ENCODE results near the gene CABS1. TPM values are rescaled to one million over a fixed set of nuclear protein-coding genes. Genes with fewer than 3 reads are reported as not detected.

Gene CABS1
- total and polyA plus RNA-seq, 2 donors (not counting 3 experiments of a cell fraction or from before 2014, with no cell fraction given): not detected

DNA sequence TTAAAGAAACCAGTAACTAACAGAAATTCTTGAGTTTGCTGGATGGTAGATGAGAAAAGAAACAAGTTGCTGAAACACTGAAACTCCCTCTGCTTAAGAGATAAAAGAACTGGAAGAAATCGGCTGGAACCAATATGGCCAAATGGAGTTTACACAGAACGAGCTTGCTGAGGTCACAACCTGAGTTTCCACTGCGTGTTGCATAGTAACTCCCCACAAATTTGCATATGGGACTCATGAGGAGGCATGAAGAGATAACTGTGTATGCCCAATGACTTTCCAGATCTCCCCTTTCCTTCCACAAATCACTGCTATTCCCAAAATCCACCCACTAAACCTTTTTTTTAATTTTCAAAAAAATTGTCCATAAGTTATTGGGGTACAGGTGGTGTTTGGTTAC lies 38.0 kb downstream of the CABS1 start:
- Histone ChIP-seq H3K4me1 (ENCODE audit: control insufficient read depth, extremely low read depth, insufficient read depth, low read length) (no peaks in the 10 kb centered on the region), H3K27me3 (ENCODE audit: control insufficient read depth in 2 of 2, insufficient read depth in 2 of 2, low read length in 2 of 2) (no peaks in the 10 kb centered on the region), H2AFZ (ENCODE audit: low read depth, low read length) (no peak overlapping the region), H3K9ac (replicated peaks; ENCODE audit: extremely low read depth, insufficient read depth, low read length) (no peak overlapping the region), H3K79me2 (ENCODE audit: control insufficient read depth, insufficient read depth, low read length) (no peaks in the 10 kb centered on the region), H3K9me1 (replicated peaks; ENCODE audit: control insufficient read depth, extremely low read depth, insufficient read depth, low read length) (no peaks in the 10 kb centered on the region), H4K20me1 (replicated peaks; ENCODE audit: control insufficient read depth, extremely low read depth, insufficient read depth, low read length) (no peaks in the 10 kb centered on the region), H3K4me2 (ENCODE audit: insufficient read depth, low read length) (no peak overlapping the region), H3K36me3 (ENCODE audit: control insufficient read depth in 2 of 2, extremely low read depth in 1 of 2, insufficient read depth in 2 of 2, low read length in 2 of 2) (no peaks in the 10 kb centered on the region), H3K9me3 (replicated peaks; ENCODE audit: control insufficient read depth, insufficient read depth, low read length) (no peaks in the 10 kb centered on the region), H3K27ac (ENCODE audit: insufficient read depth, low read depth, low read length) (no peak overlapping the region), H3K4me3 (replicated peaks in 1 of 3; ENCODE audit: insufficient read depth in 1 of 3, low read depth in 1 of 3, low read length in 3 of 3) (no peak overlapping the region)
- intact Hi-C loops (cut with micrococcal nuclease): no loop called here
- TF ChIP-seq POLR2AphosphoS5 (IDR thresholded peaks at IDR 0.05; ENCODE audit: insufficient read depth, low read depth, low read length) (no peak), EZH2 (IDR thresholded peaks at IDR 0.05; ENCODE audit: borderline replicate concordance, low read depth, low read length, severe bottlenecking) (no peak), POLR2A (IDR thresholded peaks at IDR 0.05; ENCODE audit: low read depth, low read length) (no peak), GATA2 (IDR thresholded peaks at IDR 0.05; ENCODE audit: insufficient read depth, insufficient read length, low read depth, low read length) (no peak), MYC (IDR thresholded peaks at IDR 0.05; ENCODE audit: low read depth, low read length) (no peak), MAX (IDR thresholded peaks at IDR 0.05; ENCODE audit: insufficient read depth, insufficient read length) (no peak)
- DNase-seq (ENCODE audit: low read depth, low spot score) (no peak), FAIRE-seq (no peak)
- dilution Hi-C loops (cut with MboI; ENCODE audit: extremely low pct_ligation_motif_present, low sequenced_read_pairs): no loop called here
- POLR2A ChIA-PET: no interaction called here
- CTCF ChIA-PET: no interaction called here
- BruUV-seq (replicated peaks): no TSS peak

- no peak overlapping the region for H3K4me3 ChIP-seq (replicated peaks in 1 of 3; ENCODE audit: insufficient read depth in 1 of 3, low read depth in 1 of 3, low read length in 3 of 3)
- BruUV-seq (replicated peaks): no TSS peak
- dilution Hi-C loops (cut with MboI; ENCODE audit: extremely low pct_ligation_motif_present, low sequenced_read_pairs): no loop called here
- DNase-seq (ENCODE audit: low read depth, low spot score) (no peak), FAIRE-seq (no peak)
- no peak for TF ChIP-seq POLR2AphosphoS5 (IDR thresholded peaks at IDR 0.05; ENCODE audit: insufficient read depth, low read depth, low read length)
- no peak for TF ChIP-seq EZH2 (IDR thresholded peaks at IDR 0.05; ENCODE audit: borderline replicate concordance, low read depth, low read length, severe bottlenecking)
- no peak for TF ChIP-seq FOS (IDR thresholded peaks at IDR 0.05; ENCODE audit: borderline replicate concordance, insufficient read depth, low read length)
- no peak for TF ChIP-seq MYC (IDR thresholded peaks at IDR 0.05; ENCODE audit: low read depth, low read length)
- TF ChIP-seq JUN (IDR thresholded peaks at IDR 0.05; ENCODE audit: borderline replicate concordance, insufficient read depth, insufficient read length, low read depth): no peak
- TF ChIP-seq, protein P1, sequence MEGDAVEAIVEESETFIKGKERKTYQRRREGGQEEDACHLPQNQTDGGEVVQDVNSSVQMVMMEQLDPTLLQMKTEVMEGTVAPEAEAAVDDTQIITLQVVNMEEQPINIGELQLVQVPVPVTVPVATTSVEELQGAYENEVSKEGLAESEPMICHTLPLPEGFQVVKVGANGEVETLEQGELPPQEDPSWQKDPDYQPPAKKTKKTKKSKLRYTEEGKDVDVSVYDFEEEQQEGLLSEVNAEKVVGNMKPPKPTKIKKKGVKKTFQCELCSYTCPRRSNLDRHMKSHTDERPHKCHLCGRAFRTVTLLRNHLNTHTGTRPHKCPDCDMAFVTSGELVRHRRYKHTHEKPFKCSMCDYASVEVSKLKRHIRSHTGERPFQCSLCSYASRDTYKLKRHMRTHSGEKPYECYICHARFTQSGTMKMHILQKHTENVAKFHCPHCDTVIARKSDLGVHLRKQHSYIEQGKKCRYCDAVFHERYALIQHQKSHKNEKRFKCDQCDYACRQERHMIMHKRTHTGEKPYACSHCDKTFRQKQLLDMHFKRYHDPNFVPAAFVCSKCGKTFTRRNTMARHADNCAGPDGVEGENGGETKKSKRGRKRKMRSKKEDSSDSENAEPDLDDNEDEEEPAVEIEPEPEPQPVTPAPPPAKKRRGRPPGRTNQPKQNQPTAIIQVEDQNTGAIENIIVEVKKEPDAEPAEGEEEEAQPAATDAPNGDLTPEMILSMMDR (IDR thresholded peaks at IDR 0.05; ENCODE audit: extremely low read depth in 1 of 2, insufficient read depth in 1 of 2, low read depth in 1 of 2, low read length in 2 of 2): no peak
- no peak for TF ChIP-seq MAX (IDR thresholded peaks at IDR 0.05; ENCODE audit: insufficient read depth, insufficient read length)
- no peak for TF ChIP-seq POLR2A (IDR thresholded peaks at IDR 0.05; ENCODE audit: low read depth, low read length)
- TF ChIP-seq GATA2 (IDR thresholded peaks at IDR 0.05; ENCODE audit: insufficient read depth, insufficient read length, low read depth, low read length): no peak
- no peaks in the 10 kb centered on the region for H3K9me3 ChIP-seq (replicated peaks; ENCODE audit: control insufficient read depth, insufficient read depth, low read length)
- no peaks in the 10 kb centered on the region for H3K4me1 ChIP-seq (ENCODE audit: control insufficient read depth, extremely low read depth, insufficient read depth, low read length)
- no peaks in the 10 kb centered on the region for H3K79me2 ChIP-seq (ENCODE audit: control insufficient read depth, insufficient read depth, low read length)
- H2AFZ ChIP-seq (ENCODE audit: low read depth, low read length): no peak overlapping the region
- H4K20me1 ChIP-seq (replicated peaks; ENCODE audit: control insufficient read depth, extremely low read depth, insufficient read depth, low read length): no peaks in the 10 kb centered on the region
- H3K9me1 ChIP-seq (replicated peaks; ENCODE audit: control insufficient read depth, extremely low read depth, insufficient read depth, low read length): no peaks in the 10 kb centered on the region
- H3K9ac ChIP-seq (replicated peaks; ENCODE audit: extremely low read depth, insufficient read depth, low read length): no peak overlapping the region
- ChIA-PET POLR2A (no interaction called here), CTCF (no interaction called here)
- H3K36me3 ChIP-seq (ENCODE audit: control insufficient read depth in 2 of 2, extremely low read depth in 1 of 2, insufficient read depth in 2 of 2, low read length in 2 of 2): no peaks in the 10 kb centered on the region
- H3K27me3 ChIP-seq (ENCODE audit: control insufficient read depth in 2 of 2, insufficient read depth in 2 of 2, low read length in 2 of 2): no peaks in the 10 kb centered on the region
- no peak overlapping the region for H3K4me2 ChIP-seq (ENCODE audit: insufficient read depth, low read length)
- H3K27ac ChIP-seq (ENCODE audit: insufficient read depth, low read depth, low read length): no peak overlapping the region
- intact Hi-C loops (cut with micrococcal nuclease): no loop called here
Observed at GRCh38 chr4:70380578-70380977, 45.8 kb downstream of the CABS1 start.
